SK-N-DZ (cell line): ENCODE measurements around the gene CLEC16A.

Experiments
- DNase-seq: peaks from one replicate; pipeline ENCODE4 v3.0.0-alpha.2; 2015; ENCODE audit warnings: low spot score

CLEC16A gene

DNA sequence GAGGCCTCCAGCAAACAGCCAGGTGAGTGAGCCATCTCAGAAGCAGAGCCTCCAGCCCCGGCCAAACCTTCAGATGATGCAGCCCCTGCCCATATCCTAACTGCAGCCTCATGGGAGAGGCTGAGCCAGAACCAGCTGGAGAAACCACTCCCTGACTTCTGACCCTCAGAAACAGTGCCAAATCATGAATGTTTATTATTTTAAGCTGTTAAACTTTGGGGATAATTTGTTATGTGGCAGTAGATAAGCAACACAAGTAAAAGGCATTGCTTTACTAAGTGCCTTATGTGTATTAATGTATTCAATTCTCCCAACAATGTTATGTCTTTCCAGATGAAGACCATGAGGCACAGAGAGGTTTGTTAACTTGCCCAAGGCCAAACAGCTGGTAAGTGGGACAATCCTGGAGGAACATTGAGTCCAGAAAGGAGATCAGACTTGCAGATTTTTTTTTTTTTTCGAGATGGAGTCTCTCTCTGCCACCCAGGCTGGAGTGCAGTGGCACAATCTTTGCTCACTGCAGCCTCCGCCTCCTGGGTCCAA lies 252.0 kb downstream of the CLEC16A start:
- no peak for DNase-seq

- DNase-seq: no peak
These were observed 254.0 kb downstream of the CLEC16A start for GRCh38 chr16:11198375-11198774.

GRCh38 chr16:11198828-11199227 lies 254.5 kb downstream of the CLEC16A start:
- DNase-seq: no peak

GRCh38 chr16:11200592-11200991 lies 256.2 kb downstream of the CLEC16A start:
- no peak for DNase-seq

DNA sequence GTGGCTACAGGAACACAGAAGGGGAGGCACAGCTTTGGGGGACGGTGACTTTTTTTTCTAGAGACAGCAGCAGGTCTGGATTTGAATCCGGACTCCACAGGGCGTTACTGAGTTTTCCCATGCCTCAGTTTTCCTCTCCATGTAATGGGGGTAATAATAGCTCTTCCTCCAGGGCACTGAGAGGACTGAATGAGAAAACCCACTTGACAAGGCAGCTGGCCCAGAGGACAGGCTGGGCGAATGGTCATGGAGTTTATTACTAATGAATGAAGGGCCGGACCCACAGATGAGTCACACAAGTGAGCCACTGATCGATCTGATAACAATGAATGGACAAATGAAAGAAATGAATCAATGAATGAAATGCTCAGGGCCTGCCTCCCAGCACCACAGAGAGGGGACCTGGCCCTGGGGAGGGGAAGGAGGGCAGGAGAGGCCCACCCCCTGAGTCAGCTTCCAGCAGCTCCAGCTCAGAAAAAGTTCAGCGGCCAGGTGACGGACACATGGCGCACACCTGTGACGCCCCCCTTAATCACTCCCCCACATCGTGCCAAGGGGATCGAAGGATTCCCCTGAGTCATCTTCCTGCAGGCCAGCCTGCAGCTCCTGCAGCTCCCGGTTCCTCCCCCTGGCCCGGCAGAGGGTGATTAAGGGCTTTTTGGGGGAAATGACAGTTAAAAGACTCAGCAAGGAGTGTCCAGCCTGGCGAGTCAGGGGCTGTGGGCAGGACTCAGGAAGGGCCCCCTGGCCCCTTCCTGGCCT lies 257.3 kb downstream of the CLEC16A start:
- DNase-seq: no peak

DNA sequence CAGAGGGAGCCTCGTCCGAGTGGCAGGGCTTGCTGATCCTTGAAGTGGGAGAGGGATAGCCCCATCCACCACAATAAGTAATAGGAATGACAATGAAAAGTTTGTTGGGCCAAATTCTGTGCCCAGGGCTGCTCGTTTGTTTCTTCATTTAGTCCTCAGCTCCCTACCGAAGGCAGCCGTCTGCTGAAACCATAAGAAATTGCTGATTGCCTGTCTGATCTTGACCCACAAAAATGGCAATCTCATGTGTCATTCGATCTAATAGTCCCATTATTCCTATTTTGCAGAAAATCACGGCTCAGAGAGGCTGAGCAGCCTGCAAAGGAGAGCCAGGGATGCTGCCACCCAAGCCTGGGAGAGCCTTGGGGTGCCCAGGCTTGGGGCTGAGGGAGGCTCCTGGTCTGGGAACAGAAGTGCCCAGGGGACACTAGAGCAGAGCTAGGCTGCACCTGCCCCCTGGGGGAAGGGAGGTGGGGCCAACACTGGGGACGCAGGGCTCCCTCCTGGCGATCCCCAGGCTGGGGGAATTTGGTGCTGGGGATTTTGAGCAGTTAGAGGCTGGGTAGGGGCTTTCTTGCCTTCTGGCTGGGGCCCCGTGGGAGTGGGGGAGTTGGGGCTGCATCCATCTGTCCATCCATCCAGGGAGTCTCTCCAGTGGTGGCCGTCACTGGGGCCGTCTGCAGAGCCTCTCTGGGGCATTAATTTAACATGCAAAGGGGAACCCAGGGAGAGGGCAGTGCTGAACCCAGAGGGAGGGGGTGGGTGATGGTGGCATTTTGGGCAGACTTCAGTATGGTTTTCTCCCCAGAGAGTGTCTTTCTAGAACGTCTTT lies 258.1 kb downstream of the CLEC16A start:
- DNase-seq: no peak

DNA sequence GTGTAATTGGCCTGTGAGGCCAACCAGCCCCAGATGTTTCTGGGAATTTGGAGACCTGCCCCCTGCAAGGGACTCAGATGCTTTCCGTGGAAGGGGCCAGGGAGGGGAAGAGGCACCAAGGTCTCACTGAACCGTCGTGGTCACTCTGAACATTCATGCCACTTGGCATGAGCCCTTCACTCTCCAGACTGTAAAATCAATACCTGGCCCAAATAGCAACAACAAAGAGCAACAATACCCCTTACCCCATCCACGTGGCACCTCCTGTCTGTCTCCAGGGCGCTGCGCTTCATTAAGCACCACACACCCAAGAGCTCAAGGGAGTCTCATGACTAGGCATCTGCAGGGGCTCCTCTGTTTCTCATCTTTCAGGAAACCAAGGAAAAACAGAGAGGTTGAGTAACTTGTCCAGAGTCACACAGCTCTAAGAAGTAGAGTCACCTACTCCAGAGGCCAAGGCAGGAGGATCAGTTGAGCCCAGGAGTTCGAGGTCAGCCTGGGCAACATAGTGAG lies 258.8 kb downstream of the CLEC16A start:
- no peak for DNase-seq

DNA sequence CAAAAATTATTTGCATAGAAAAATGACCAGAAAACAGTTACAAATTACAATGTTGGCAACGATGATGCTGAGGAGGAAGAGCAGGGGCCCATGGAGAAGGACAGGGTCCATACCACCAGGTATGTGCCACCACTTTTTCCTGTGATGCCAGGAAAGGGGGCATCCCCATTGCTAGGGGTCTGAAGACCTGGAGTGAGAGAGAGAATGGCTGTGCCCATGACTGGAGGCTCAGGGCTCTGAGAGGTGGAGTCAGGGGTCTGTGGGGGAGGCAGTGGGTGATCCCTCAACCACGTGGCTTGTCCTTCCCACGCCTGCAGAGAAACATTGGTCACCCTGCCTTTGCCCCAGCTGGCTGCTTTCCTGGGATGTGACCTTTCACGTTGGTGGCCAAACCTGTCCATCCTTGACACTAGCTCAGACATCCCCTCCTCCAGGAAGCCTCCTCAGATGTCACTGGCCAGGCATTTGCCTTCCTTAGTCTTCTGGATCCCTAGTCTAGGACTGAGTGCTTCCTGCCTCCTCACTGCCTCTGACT lies 260.2 kb downstream of the CLEC16A start:
- no peak for DNase-seq

DNA sequence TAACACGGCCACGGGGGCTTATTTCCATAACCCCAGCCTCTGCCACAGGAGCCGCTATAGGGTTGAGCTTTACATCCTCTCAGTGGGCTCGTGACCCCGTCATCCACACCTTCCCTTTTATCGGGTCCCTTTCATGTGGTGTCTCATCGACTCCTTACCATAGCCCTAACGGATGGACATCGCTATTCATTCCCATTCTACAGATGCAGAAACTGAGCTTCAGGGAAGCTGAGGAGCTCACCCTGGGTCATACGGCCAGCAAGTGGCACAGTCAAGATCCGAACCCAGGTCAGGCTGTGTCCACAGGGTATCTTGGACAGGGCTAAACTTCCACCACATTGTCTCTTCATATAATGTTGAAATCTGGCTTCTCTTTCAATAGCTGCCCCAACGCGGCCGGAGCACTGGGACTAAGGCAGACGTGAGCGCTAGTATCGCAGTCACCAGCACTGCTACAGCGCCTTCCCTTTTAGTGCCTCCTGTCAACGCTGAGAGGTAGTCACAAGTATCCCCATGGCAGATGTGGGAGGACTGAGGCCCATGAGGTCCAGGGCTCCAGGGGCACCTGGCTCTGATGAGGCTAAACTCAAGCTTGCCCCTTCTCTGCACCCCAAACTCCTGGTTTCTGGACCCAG lies 260.8 kb downstream of the CLEC16A start:
- DNase-seq: no peak

- no peak for DNase-seq
These were observed 261.6 kb downstream of the CLEC16A start for GRCh38 chr16:11205754-11206581.

- no peak for DNase-seq
These were observed 263.3 kb downstream of the CLEC16A start for GRCh38 chr16:11207646-11208045.

DNA sequence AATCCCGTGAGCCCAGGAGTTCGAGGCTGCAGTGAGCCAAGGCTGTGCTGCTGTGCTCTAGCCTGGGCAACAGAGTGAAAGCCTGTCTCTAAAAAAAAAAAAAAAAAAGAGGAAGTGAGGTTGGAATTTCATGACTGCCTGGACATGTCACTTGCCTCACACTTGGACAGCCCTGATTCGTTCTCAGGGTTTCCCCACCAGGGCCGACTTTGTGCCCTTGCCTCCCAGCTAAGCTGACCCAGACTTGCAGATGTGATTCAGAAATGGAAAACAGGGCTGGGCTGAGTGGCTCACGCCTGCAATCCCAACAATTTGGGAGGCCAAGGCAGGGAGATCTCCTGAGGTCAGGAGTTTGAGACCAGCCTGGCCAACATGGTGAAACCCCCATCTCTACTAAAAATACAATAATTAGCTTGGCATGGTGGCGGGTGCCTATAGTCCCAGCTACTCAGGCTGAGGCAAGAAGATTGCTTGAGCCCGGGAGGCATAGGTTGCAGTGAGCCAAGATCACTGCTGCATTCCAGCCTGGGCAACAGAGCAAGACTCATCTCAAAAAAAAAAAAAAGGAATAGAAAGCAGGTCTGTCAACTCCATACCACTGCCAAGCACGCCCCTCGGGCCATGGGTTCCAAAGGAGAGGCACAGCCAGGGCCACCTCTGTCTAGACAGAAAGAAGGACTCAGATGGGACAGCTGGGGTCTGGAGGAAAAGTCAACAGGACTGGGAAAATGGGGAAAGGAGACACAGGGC lies 264.7 kb downstream of the CLEC16A start:
- DNase-seq: no peak

- DNase-seq: no peak
These were observed 265.9 kb downstream of the CLEC16A start for GRCh38 chr16:11210260-11210659.

GRCh38 chr16:11211061-11211976 lies 267.0 kb downstream of the CLEC16A start:
- DNase-seq: no peak

DNA sequence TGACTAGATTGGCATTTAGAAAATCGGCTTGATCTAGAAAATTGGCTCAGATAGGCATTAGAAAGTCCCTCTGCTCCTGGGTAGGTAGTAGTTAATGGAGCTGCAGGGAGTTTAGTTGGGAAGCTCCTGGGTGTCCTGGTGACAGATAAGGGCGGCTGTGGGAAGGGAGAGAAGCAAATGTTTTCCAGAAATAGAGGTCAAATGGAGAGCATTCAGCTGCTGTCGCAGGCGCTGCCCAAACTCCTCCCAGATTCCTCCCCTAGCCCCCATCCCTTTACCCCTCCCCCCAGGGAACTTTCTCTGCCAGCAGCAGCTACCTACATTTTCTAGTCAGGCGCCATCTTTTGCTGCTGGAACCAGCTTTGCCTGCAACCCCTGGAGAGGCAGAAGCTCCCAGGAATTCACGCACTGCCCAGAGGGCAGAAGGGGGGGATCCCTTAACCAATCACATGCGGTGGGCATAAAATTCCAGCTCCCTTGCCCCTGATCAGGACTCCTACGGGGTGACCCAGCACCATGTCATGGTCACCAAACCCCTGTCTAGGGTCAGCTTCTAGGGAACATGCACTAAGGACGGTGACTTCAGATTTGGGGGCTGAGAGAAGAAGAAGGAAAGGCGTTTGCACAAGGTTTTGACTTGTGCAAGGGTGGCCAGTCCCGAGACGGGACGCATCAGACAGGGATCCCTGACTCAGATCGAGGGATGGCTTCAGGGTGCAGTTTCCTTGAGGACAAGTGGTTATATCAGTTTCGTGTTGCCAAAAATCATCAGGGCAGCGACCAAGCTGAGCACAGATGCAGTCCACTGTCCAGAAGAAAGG lies 267.8 kb downstream of the CLEC16A start:
- DNase-seq: no peak

- DNase-seq: no peak
These were observed 268.4 kb downstream of the CLEC16A start for GRCh38 chr16:11212798-11213196.

GRCh38 chr16:11213373-11213772 lies 269.0 kb downstream of the CLEC16A start:
- no peak for DNase-seq

GRCh38 chr16:11213799-11214198 lies 269.4 kb downstream of the CLEC16A start:
- no peak for DNase-seq
